Measurements from ENCODE around the gene LRWD1.

DNA sequence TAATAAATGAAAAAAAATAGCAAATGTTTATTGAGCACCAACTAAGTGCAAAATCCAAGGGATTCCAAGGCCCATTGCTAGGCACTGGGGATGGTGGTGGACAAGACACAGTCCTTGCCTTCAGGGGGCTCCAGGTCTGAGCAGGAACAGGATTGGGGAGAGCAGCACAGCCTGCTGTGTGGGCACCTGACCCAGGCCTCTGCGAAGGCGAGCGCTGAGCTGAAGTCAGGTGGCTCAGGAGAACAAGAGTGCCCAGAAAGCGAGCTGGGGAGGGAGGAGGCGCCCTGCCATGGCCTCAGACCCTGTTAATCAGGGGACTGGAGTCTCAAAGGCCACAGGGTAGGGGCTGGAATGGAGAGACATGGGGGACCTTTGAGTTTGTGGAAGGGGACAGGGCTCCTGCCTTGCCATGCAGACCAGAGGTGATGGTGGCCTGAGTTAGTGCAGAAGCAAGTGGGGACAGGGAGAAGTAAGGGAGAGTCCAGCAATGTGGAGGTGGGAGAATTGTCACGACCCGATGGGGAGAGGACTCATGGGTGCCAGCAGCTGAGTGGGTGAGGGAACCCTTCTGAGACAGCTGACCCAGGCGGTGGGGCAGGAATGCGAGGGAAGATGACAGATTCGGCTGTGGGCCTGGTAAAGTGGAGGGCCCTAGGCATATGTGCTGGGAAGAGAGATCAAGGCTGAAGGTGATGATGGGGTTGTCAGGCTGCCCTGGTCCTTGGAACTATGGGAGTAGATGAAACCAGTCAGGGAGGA, 35.5 kb upstream of the LRWD1 start:
- no peak for TF ChIP-seq SMC3 (IDR thresholded peaks at IDR 0.05; ENCODE audit: low read depth, low read length)
- TF ChIP-seq, protein P1, sequence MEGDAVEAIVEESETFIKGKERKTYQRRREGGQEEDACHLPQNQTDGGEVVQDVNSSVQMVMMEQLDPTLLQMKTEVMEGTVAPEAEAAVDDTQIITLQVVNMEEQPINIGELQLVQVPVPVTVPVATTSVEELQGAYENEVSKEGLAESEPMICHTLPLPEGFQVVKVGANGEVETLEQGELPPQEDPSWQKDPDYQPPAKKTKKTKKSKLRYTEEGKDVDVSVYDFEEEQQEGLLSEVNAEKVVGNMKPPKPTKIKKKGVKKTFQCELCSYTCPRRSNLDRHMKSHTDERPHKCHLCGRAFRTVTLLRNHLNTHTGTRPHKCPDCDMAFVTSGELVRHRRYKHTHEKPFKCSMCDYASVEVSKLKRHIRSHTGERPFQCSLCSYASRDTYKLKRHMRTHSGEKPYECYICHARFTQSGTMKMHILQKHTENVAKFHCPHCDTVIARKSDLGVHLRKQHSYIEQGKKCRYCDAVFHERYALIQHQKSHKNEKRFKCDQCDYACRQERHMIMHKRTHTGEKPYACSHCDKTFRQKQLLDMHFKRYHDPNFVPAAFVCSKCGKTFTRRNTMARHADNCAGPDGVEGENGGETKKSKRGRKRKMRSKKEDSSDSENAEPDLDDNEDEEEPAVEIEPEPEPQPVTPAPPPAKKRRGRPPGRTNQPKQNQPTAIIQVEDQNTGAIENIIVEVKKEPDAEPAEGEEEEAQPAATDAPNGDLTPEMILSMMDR (conservative IDR thresholded peaks at IDR 0.05; ENCODE audit: low read depth, low read length) = no peak
- TF ChIP-seq RFX5 (IDR thresholded peaks at IDR 0.05; ENCODE audit: low read depth, low read length) = no peak

Data from IMR-90 (cell line).